HepG2 (cell line): ENCODE measurements around the gene SLC43A1. TPM values are rescaled to one million over a fixed set of nuclear protein-coding genes. Genes with fewer than 3 reads are reported as not detected.

ENCODE experiments used
- ATAC-seq: fragments of 200-7000 bp; cut with Tn5 transposase; 3 replicates; pipeline ENCODE4 v1.9.1; 2020; ENCODE audit warnings: mild to moderate bottlenecking, moderate library complexity
- BruUV-seq: library from RNA; stranded (reverse); fragments of 400-500 nt; replicated peaks from 2 replicates; lab custom pipeline; 2021; lab: Mats Ljungman, UMichigan
- CTCF ChIA-PET: fragments of 300-600 bp; formaldehyde crosslinking; extraction: SDS; loops from one replicate; lab custom pipeline; 2021; ENCODE audit warnings: low total read pairs, inconsistent platforms, low intra/inter-chr PET ratio; lab: Yijun Ruan, JAX
- POLR2A ChIA-PET: fragments of 350-600 bp; sonication (Branson Sonifier 250); formaldehyde crosslinking; loops from one replicate; lab custom pipeline; 2020; ENCODE audit warnings: antibody characterized with exemption, inconsistent platforms; lab: Yijun Ruan, JAX
- DNase-seq: peaks from one replicate; pipeline ENCODE4 v3.0.0-alpha.2; 2015; ENCODE audit warnings: low spot score
- FAIRE-seq: peaks from 3 replicates; lab custom pipeline; 2011; peaks lifted over from hg19 to GRCh38; lab: Jason Lieb, UNC
- H2AFZ ChIP-seq: one replicate; pipeline ENCODE4 v1.6.1; 2011; ENCODE audit warnings: low read length, inconsistent platforms
- H3K27ac ChIP-seq: fragments of 300-600 bp; 3 replicates; pipeline ENCODE4 v1.8.0; 2011; ENCODE audit warnings: mixed run types, mild to moderate bottlenecking, mixed read lengths, low read length, inconsistent platforms; ENCODE audit not compliant: insufficient read depth; ENCODE audit errors: extremely low read length
- H3K27me3 ChIP-seq, 2 experiments: fragments of 200-600 bp in 1 of 2; 2 replicates in 1 of 2; 3 replicates in 1 of 2; pipeline versions ENCODE4 v1.6.0 to v1.8.0; 2011; ENCODE audit warnings: low read length in 2 of 2, mild to moderate bottlenecking in 2 of 2, moderate library complexity in 2 of 2, inconsistent platforms in 1 of 2; ENCODE audit not compliant: insufficient read depth in 2 of 2, control insufficient read depth in 1 of 2
- H3K36me3 ChIP-seq, 2 experiments: fragments of 200-600 bp in 1 of 2; replicated peaks in 1 of 2; 2 replicates in 1 of 2; 3 replicates in 1 of 2; pipeline versions ENCODE4 v1.5.1 to v1.8.0; 2011; ENCODE audit warnings: low read length in 2 of 2, inconsistent platforms in 1 of 2; ENCODE audit not compliant: insufficient read depth in 2 of 2, control insufficient read depth in 1 of 2
- H3K4me1 ChIP-seq: 2 replicates; pipeline ENCODE4 v1.5.1; 2012; ENCODE audit warnings: low read length, inconsistent platforms; ENCODE audit not compliant: insufficient read depth
- H3K4me2 ChIP-seq: 2 replicates; pipeline ENCODE4 v1.6.0; 2011; ENCODE audit warnings: low read depth, low read length, inconsistent platforms
- H3K4me3 ChIP-seq, 3 experiments: fragments of 200-600 bp in 1 of 3; sonication (generic), shearing (Covaris generic) in 1 of 3; replicated peaks in 1 of 3; 2 replicates each; pipeline ENCODE4 v1.5.1; 2011 to 2016; ENCODE audit warnings: low read length in 3 of 3, inconsistent platforms in 2 of 3, low read depth in 2 of 3, mild to moderate bottlenecking in 2 of 3, control low read depth in 1 of 3, mixed read lengths in 1 of 3; ENCODE audit not compliant: insufficient read depth in 1 of 3
- H3K79me2 ChIP-seq: one replicate; pipeline ENCODE4 v1.6.1; 2011; ENCODE audit warnings: low read length, inconsistent platforms; ENCODE audit not compliant: insufficient read depth
- H3K9ac ChIP-seq: 2 replicates; pipeline ENCODE4 v1.6.0; 2011; ENCODE audit warnings: mild to moderate bottlenecking, low read depth, low read length, inconsistent platforms; ENCODE audit not compliant: insufficient read depth
- H3K9me3 ChIP-seq: 2 replicates; pipeline ENCODE4 v1.5.1; 2012; ENCODE audit warnings: mild to moderate bottlenecking, low read length
- H4K20me1 ChIP-seq: 2 replicates; pipeline ENCODE4 v1.6.0; 2011; ENCODE audit warnings: inconsistent platforms, mild to moderate bottlenecking, low read length, moderate library complexity; ENCODE audit not compliant: insufficient read depth
- CEBPZ ChIP-seq: IDR thresholded peaks from 2 replicates; pipeline ENCODE4 v1.6.1; 2012; ENCODE audit warnings: low read length, improper control_type of control experiment
- IRF2 ChIP-seq: IDR thresholded peaks from 2 replicates; pipeline ENCODE4 v1.6.1; 2018; ENCODE audit warnings: missing genetic modification reagents, missing compliant biosample characterization
- SNAPC4 ChIP-seq: sonication (generic); formaldehyde crosslinking; IDR thresholded peaks from 2 replicates; pipeline ENCODE4 v1.4.0; 2020; ENCODE audit warnings: mild to moderate bottlenecking, missing genetic modification reagents
- ZBTB40 ChIP-seq, 2 experiments: fragments of 450-650 bp in 1 of 2; sonication (generic) in 1 of 2; formaldehyde crosslinking in 1 of 2; IDR thresholded peaks; 2 replicates each; pipeline versions ENCODE4 v1.6.1 to v1.8.0; 2016 to 2022; ENCODE audit warnings: antibody characterized with exemption in 1 of 2, mild to moderate bottlenecking in 1 of 2, missing genetic modification reagents in 1 of 2
- WGBS: methylation state at CpG from one replicate; pipeline ENCODE4 v1.1.6; 2017; ENCODE audit warnings: low lambda C conversion rate; 5-methylcytosine and 5-hydroxymethylcytosine counted together
- in situ Hi-C: cut with HindIII; loops from 2 replicates; pipeline ENCODE4 v1.10.0; 2017; ENCODE audit warnings: low pct_unique_long_range_greater_than_20kb; ENCODE audit not compliant: extremely low pct_ligation_motif_present
- intact Hi-C: fragments of 100-400 bp; cut with micrococcal nuclease; formaldehyde crosslinking; loops from one replicate; pipeline ENCODE4 v1.10.0; 2022; ENCODE audit not compliant: unreplicated experiment
- polyA plus RNA-seq, 8 experiments: library from polyadenylated mRNA; depleted of rRNA in 3 of 8; stranded (reverse) in 7 of 8; unstranded in 1 of 8; fragments of >200 nt; fragmentation: Illumina TruSeq in 4 of 8; extraction: Trizol in 4 of 8; gene quantifications; 2 replicates each; pipeline versions ENCODE4 v1.2.1 to v1.2.3, GENCODE V29; 2011 to 2016; ENCODE audit warnings: low read depth in 4 of 8, missing spikeins in 1 of 8, mixed read lengths in 1 of 8; ENCODE audit not compliant: insufficient read depth in 1 of 8
- total RNA-seq, 5 experiments: library from RNA; depleted of rRNA; stranded (reverse); fragments of >200 nt; fragmentation: Illumina TruSeq; extraction: Trizol; gene quantifications; 2 replicates each; pipeline ENCODE4 v1.2.3, GENCODE V29; 2016; ENCODE audit warnings: low read depth in 1 of 5

Gene SLC43A1
- total and polyA plus RNA-seq, 2 of the 13 experiments (the other 11 are each of a cell fraction or from before 2014, with no cell fraction given) = 72.3 to 87.6 TPM

- TF ChIP-seq CEBPZ (no peak), IRF2 (CRISPR knock-in tag) (no peak)
These were observed 40.3 kb downstream of the SLC43A1 start (continued) for GRCh38 chr11:57475191-57475590.

- in situ Hi-C loops = no loop called here
- peaks cover 37% of the 10 kb centered on the region for H3K4me1 ChIP-seq
- no peaks in the 10 kb centered on the region for H3K79me2 ChIP-seq
- ATAC-seq = peak; percentile 1
- H3K27me3 ChIP-seq = no peaks in the 10 kb centered on the region
- no peak for DNase-seq
- H2AFZ ChIP-seq = no peak overlapping the region
- no peak for FAIRE-seq
- no peaks in the 10 kb centered on the region for H3K36me3 ChIP-seq
- CTCF ChIA-PET = no interaction called here
- H4K20me1 ChIP-seq = no peaks in the 10 kb centered on the region
- no peak overlapping the region for H3K4me2 ChIP-seq
- no peaks in the 10 kb centered on the region for H3K9me3 ChIP-seq
- 97% methylated on average over 3 of the region's 5 CpGs for WGBS
- intact Hi-C loops = no loop called here
- no TSS peak for BruUV-seq
- POLR2A ChIA-PET = interaction anchor here (0.8 to 1.3 kb wide), 3 partner anchors 19 to 42 kb away, joined by 3 to 6 read pairs (median 3); no protein-coding TSS in a partner anchor
- no peak overlapping the region for H3K9ac ChIP-seq
- no peak overlapping the region for H3K4me3 ChIP-seq
- no peak overlapping the region for H3K27ac ChIP-seq
- TF ChIP-seq ZBTB40 (IDR thresholded peaks at IDR 0.05) = no peak
- no peak for TF ChIP-seq ZBTB40 (CRISPR knock-in tag; IDR thresholded peaks at IDR 0.05)
- TF ChIP-seq SNAPC4 (CRISPR knock-in tag) = no peak
These were observed 40.7 kb downstream of the SLC43A1 start for GRCh38 chr11:57474803-57475115.
